Left ventricle myocardium inferior (tissue), 1 donor: ENCODE measurements around the gene ALKBH5. TPM values are rescaled to one million over a fixed set of nuclear protein-coding genes. Genes with fewer than 3 reads are reported as not detected.
"Not testable (repeated sequence)": the region's sequence is repeated elsewhere in the genome, so short reads cannot be mapped to it uniquely, and the experiment has no call there.

Source experiments
- DNase-seq: peaks from one replicate; pipeline ENCODE4 v3.0.0-alpha.2; 2020
- H3K27ac ChIP-seq: fragments of 200-600 bp; replicated peaks from 2 replicates; pipeline ENCODE4 v1.8.0; 2021
- H3K27me3 ChIP-seq: fragments of 200-600 bp; 2 replicates; pipeline ENCODE4 v1.8.0; 2021; ENCODE audit warnings: low read depth
- H3K36me3 ChIP-seq: fragments of 200-600 bp; 2 replicates; pipeline ENCODE4 v1.8.0; 2021
- H3K4me1 ChIP-seq: fragments of 200-600 bp; 2 replicates; pipeline ENCODE4 v1.8.0; 2021
- H3K4me3 ChIP-seq: fragments of 200-600 bp; 2 replicates; pipeline ENCODE4 v1.8.0; 2021; ENCODE audit warnings: mild to moderate bottlenecking, moderate library complexity
- H3K9me3 ChIP-seq: fragments of 200-600 bp; replicated peaks from 2 replicates; pipeline ENCODE4 v1.8.0; 2021
- CTCF ChIP-seq: fragments of 200-600 bp; IDR thresholded peaks from 2 replicates; pipeline ENCODE4 v1.8.0; 2021; ENCODE audit warnings: antibody characterized with exemption, mild to moderate bottlenecking, borderline replicate concordance
- intact Hi-C: fragments of 100-400 bp; cut with micrococcal nuclease; formaldehyde crosslinking; loops from one replicate; pipeline ENCODE4 v1.11.0; 2022
- total RNA-seq: library from RNA; stranded (reverse); fragmentation: NEBNext Ultra II Directional; extraction: Animal tissue kit (Norgen Biotek cat#: 25700); gene quantifications from one replicate; pipeline ENCODE4 v1.2.1, GENCODE V29; 2021
- donor health status: DM: no; HTN: yes; CAD: no; lungs with severe emphysema.

Gene ALKBH5
- total RNA-seq, 1 donor from 2014 or later: 179 TPM

- no peak for TF ChIP-seq CTCF
- no peak overlapping the region for H3K27ac ChIP-seq
- no peak for DNase-seq
- H3K9me3 ChIP-seq: no peaks in the 10 kb centered on the region
- intact Hi-C loops: no loop called here
- H3K27me3 ChIP-seq: no peaks in the 10 kb centered on the region
- peaks cover 26% of the 10 kb centered on the region for H3K36me3 ChIP-seq
- peaks cover 5% of the 10 kb centered on the region for H3K4me1 ChIP-seq
- no peak overlapping the region for H3K4me3 ChIP-seq
Measured at GRCh38 chr17:18213666-18214270, 30.1 kb downstream of the ALKBH5 start.

- not testable (repeated sequence) for DNase-seq
Measured at GRCh38 chr17:18216906-18217305, 33.3 kb downstream of the ALKBH5 start.

GRCh38 chr17:18217412-18218015 is 33.9 kb downstream of the ALKBH5 start:
- peak; percentile 92 for TF ChIP-seq CTCF
- Histone ChIP-seq H3K4me3 (no peak overlapping the region), H3K4me1 (peaks cover 13% of the 10 kb centered on the region), H3K9me3 (no peaks in the 10 kb centered on the region), H3K27me3 (no peaks in the 10 kb centered on the region), H3K36me3 (no peaks in the 10 kb centered on the region), H3K27ac (no peak overlapping the region)
- DNase-seq: peak; percentile 75
- intact Hi-C loops: no loop called here

More at GRCh38 chr17:18216906-18217305, 33.3 kb downstream of the ALKBH5 start:
- intact Hi-C loops, H3K4me3 ChIP-seq, H3K27me3 ChIP-seq, H3K36me3 ChIP-seq, H3K27ac ChIP-seq, H3K9me3 ChIP-seq: not testable (repeated sequence)
- peaks cover 13% of the 10 kb centered on the region for H3K4me1 ChIP-seq

GRCh38 chr17:18218756-18219415 is 35.3 kb downstream of the ALKBH5 start:
- Histone ChIP-seq H3K27ac (no peak overlapping the region), H3K4me1 (peaks cover 13% of the 10 kb centered on the region), H3K4me3 (no peak overlapping the region), H3K9me3 (no peaks in the 10 kb centered on the region), H3K27me3 (no peaks in the 10 kb centered on the region), H3K36me3 (no peaks in the 10 kb centered on the region)
- peak; percentile 49 for DNase-seq
- TF ChIP-seq CTCF: no peak
- intact Hi-C loops: no loop called here

- Histone ChIP-seq H3K27me3 (no peaks in the 10 kb centered on the region), H3K36me3 (no peaks in the 10 kb centered on the region), H3K27ac (peak overlapping the region; percentile 78), H3K9me3 (no peaks in the 10 kb centered on the region), H3K4me3 (no peak overlapping the region), H3K4me1 (peaks cover 27% of the 10 kb centered on the region)
- no peak for DNase-seq
- no peak for TF ChIP-seq CTCF
- intact Hi-C loops: no loop called here
Measured at GRCh38 chr17:18224053-18224386, 40.4 kb downstream of the ALKBH5 start.
